ENCODE results near the gene OR1J2. TPM values are rescaled to one million over a fixed set of nuclear protein-coding genes. Genes with fewer than 3 reads are reported as not detected.

Gene OR1J2
- total RNA-seq, 1 experiment from 2014 or later: not detected

Other genes starting within 250 kb of the OR1J2 start
- 11.4 to 14.3 TPM (median 13.1 TPM) in 3 replicates for gene RBM18, start 246.0 kb upstream of the OR1J2 start, total RNA-seq (2021)
- gene MRRF, start 245.9 kb upstream of the OR1J2 start, total RNA-seq (2021): 36.1 to 42.3 TPM (median 38.8 TPM) in 3 replicates
- 0.89 to 1.1 TPM (median 1.0 TPM) in 3 replicates for gene PTGS1, start 139.8 kb upstream of the OR1J2 start, total RNA-seq (2021)
- not detected in 3 replicates for gene OR1J1, start 32.9 kb upstream of the OR1J2 start, total RNA-seq (2021)
- gene OR1J4, start 8.3 kb downstream of the OR1J2 start, total RNA-seq (2021): not detected in 3 replicates
- gene OR1N1, start 16.5 kb downstream of the OR1J2 start, total RNA-seq (2021): not detected in 3 replicates
- gene OR1N2, start 42.3 kb downstream of the OR1J2 start, total RNA-seq (2021): not detected in 3 replicates
- not detected in 3 replicates for gene OR1L8, start 72.6 kb downstream of the OR1J2 start, total RNA-seq (2021)
- gene OR1Q1, start 103.9 kb downstream of the OR1J2 start, total RNA-seq (2021): not detected in 3 replicates
- not detected in 3 replicates for gene OR1B1, start 146.8 kb downstream of the OR1J2 start, total RNA-seq (2021)
- not detected in 3 replicates for gene OR1L1, start 150.9 kb downstream of the OR1J2 start, total RNA-seq (2021)
- gene OR1L3, start 164.3 kb downstream of the OR1J2 start, total RNA-seq (2021): not detected in 3 replicates
- gene OR1L4, start 213.2 kb downstream of the OR1J2 start, total RNA-seq (2021): not detected in 3 replicates
- not detected in 3 replicates for gene OR1L6, start 231.5 kb downstream of the OR1J2 start, total RNA-seq (2021)

All from WTC11 (cell line).